Neural cell (in vitro differentiated cells): ENCODE results near the gene KCNIP4. TPM values are rescaled to one million over a fixed set of nuclear protein-coding genes. Genes with fewer than 3 reads are reported as not detected.

Experiments
- H2AFZ ChIP-seq: fragments of 200-600, 300-800 bp; sonication (generic), shearing (Covaris generic); 2 replicates; pipeline ENCODE4 v1.6.0; 2014; ENCODE audit warnings: low read depth, mild to moderate bottlenecking, antibody characterized with exemption, low read length, moderate library complexity
- H3F3A ChIP-seq: fragments of 200-600 bp; shearing (Covaris generic); 2 replicates; pipeline ENCODE4 v1.6.1; 2016; ENCODE audit warnings: mild to moderate bottlenecking, moderate library complexity, mixed read lengths, antibody characterized with exemption, low read length; ENCODE audit not compliant: insufficient read depth, poor library complexity, severe bottlenecking
- H3K27ac ChIP-seq: fragments of 200-600, 300-800 bp; sonication (generic), shearing (Covaris generic); 2 replicates; pipeline ENCODE4 v1.5.1; 2014; ENCODE audit warnings: mild to moderate bottlenecking, low read length, moderate library complexity
- H3K27me3 ChIP-seq: fragments of 300-800, 200-600 bp; sonication (generic), shearing (Covaris generic); 2 replicates; pipeline ENCODE4 v1.6.0; 2014; ENCODE audit warnings: mild to moderate bottlenecking, low read depth, low read length, moderate library complexity; ENCODE audit not compliant: insufficient read depth
- H3K36me3 ChIP-seq: fragments of 300-800, 200-600 bp; sonication (generic), shearing (Covaris generic); 2 replicates; pipeline ENCODE4 v1.5.1; 2014; ENCODE audit warnings: mild to moderate bottlenecking, antibody characterized with exemption, low read length, moderate library complexity; ENCODE audit not compliant: insufficient read depth
- H3K4me2 ChIP-seq: fragments of 300-800, 200-600 bp; sonication (generic), shearing (Covaris generic); 2 replicates; pipeline ENCODE4 v1.6.0; 2014; ENCODE audit warnings: mild to moderate bottlenecking, low read length
- H3K4me3 ChIP-seq: fragments of 300-800, 200-600 bp; sonication (generic), shearing (Covaris generic); 2 replicates; pipeline ENCODE4 v1.5.1; 2014; ENCODE audit warnings: mild to moderate bottlenecking, low read length, moderate library complexity
- H3K79me2 ChIP-seq: fragments of 200-600 bp; shearing (Covaris generic); replicated peaks from 2 replicates; pipeline ENCODE4 v1.6.0; 2014; ENCODE audit warnings: mild to moderate bottlenecking, low read length, moderate library complexity; ENCODE audit not compliant: insufficient read depth
- H3K9ac ChIP-seq: fragments of 300-800, 200-600 bp; sonication (generic), shearing (Covaris generic); 2 replicates; pipeline ENCODE4 v1.6.1; 2016; ENCODE audit warnings: mild to moderate bottlenecking, low read length, mixed read lengths
- H3K9me2 ChIP-seq: fragments of 200-600 bp; shearing (Covaris generic); 2 replicates; pipeline ENCODE4 v1.6.1; 2016; ENCODE audit warnings: mild to moderate bottlenecking, low read length, mixed read lengths; ENCODE audit not compliant: insufficient read depth
- H3K9me3 ChIP-seq: fragments of 200-600, 300-800 bp; sonication (generic), shearing (Covaris generic); 2 replicates; pipeline ENCODE4 v1.6.1; 2016; ENCODE audit warnings: mild to moderate bottlenecking, mixed run types, low read length, moderate library complexity, mixed read lengths
- H4K20me1 ChIP-seq: fragments of 200-600 bp; shearing (Covaris generic); 2 replicates; pipeline ENCODE4 v1.6.1; 2016; ENCODE audit warnings: mild to moderate bottlenecking, mixed run types; ENCODE audit not compliant: insufficient read depth
- CTCF ChIP-seq: fragments of 450-650 bp; IDR thresholded peaks from 2 replicates; pipeline ENCODE4 v1.5.1; 2014; ENCODE audit warnings: antibody characterized with exemption, mild to moderate bottlenecking, moderate library complexity; ENCODE audit not compliant: poor library complexity, severe bottlenecking
- EP300 ChIP-seq: fragments of 450-650 bp; conservative IDR thresholded peaks from 2 replicates; pipeline ENCODE4 v1.6.1; 2014; ENCODE audit warnings: antibody characterized with exemption, mild to moderate bottlenecking, moderate library complexity; ENCODE audit not compliant: poor library complexity, severe bottlenecking
- EZH2 ChIP-seq: fragments of 200-600, 300-800 bp; shearing (Covaris generic), sonication (generic); IDR thresholded peaks from 2 replicates; pipeline ENCODE4 v1.6.1; 2014; ENCODE audit warnings: antibody characterized with exemption, low read length, borderline replicate concordance, mild to moderate bottlenecking; ENCODE audit not compliant: insufficient read depth, poor library complexity, severe bottlenecking
- MXI1 ChIP-seq: fragments of 450-650 bp; conservative IDR thresholded peaks from 2 replicates; pipeline ENCODE4 v1.6.1; 2014; ENCODE audit warnings: antibody characterized with exemption, mild to moderate bottlenecking; ENCODE audit not compliant: poor library complexity, severe bottlenecking
- POLR2AphosphoS5 ChIP-seq: IDR thresholded peaks from 2 replicates; pipeline ENCODE4 v1.6.1; 2012
- RAD21 ChIP-seq: fragments of 450-650 bp; conservative IDR thresholded peaks from 2 replicates; pipeline ENCODE4 v1.6.1; 2014; ENCODE audit warnings: antibody characterized with exemption, mild to moderate bottlenecking, moderate library complexity
- REST ChIP-seq: IDR thresholded peaks from 2 replicates; pipeline ENCODE4 v1.6.1; 2012; ENCODE audit warnings: borderline replicate concordance
- SMC3 ChIP-seq: fragments of 450-650 bp; conservative IDR thresholded peaks from 2 replicates; pipeline ENCODE4 v1.6.1; 2014; ENCODE audit warnings: antibody characterized with exemption, mild to moderate bottlenecking, moderate library complexity; ENCODE audit not compliant: poor library complexity
- TAF1 ChIP-seq: IDR thresholded peaks from 2 replicates; pipeline ENCODE4 v1.6.1; 2012; ENCODE audit warnings: low read depth
- polyA plus RNA-seq: library from polyadenylated mRNA; depleted of rRNA; stranded (reverse); fragments of >200 nt; gene quantifications from 2 replicates; pipeline ENCODE4 v1.2.3, GENCODE V29; 2014

Gene KCNIP4
- polyA plus RNA-seq, 1 donor from 2014 or later = 22.8 TPM

GRCh38 chr4:21413807-21414370 is 534.7 kb downstream of the KCNIP4 start:
- Histone ChIP-seq H3K4me3 (no peak overlapping the region), H3K79me2 (no peaks in the 10 kb centered on the region), H3K9me3 (no peaks in the 10 kb centered on the region), H3K27ac (no peak overlapping the region), H3K9me2 (no peaks in the 10 kb centered on the region), H3F3A (no peaks in the 10 kb centered on the region), H2AFZ (no peak overlapping the region), H4K20me1 (no peaks in the 10 kb centered on the region), H3K9ac (no peak overlapping the region), H3K36me3 (no peaks in the 10 kb centered on the region), H3K27me3 (peaks cover 5% of the 10 kb centered on the region), H3K4me2 (no peak overlapping the region)
- TF ChIP-seq MXI1 (no peak), REST (no peak), POLR2AphosphoS5 (no peak), RAD21 (no peak), SMC3 (no peak), TAF1 (no peak), EZH2 (no peak), EP300 (no peak)

GRCh38 chr4:21411086-21411485 is 537.5 kb downstream of the KCNIP4 start:
- Histone ChIP-seq H3K9me2 (no peaks in the 10 kb centered on the region), H3K4me3 (no peak overlapping the region), H3K36me3 (no peaks in the 10 kb centered on the region), H3K27me3 (peaks cover 3% of the 10 kb centered on the region), H3K9me3 (no peaks in the 10 kb centered on the region), H4K20me1 (no peaks in the 10 kb centered on the region), H3K4me2 (no peak overlapping the region), H2AFZ (no peak overlapping the region), H3F3A (no peaks in the 10 kb centered on the region), H3K27ac (no peak overlapping the region), H3K9ac (no peak overlapping the region), H3K79me2 (no peaks in the 10 kb centered on the region)
- no peak for TF ChIP-seq POLR2AphosphoS5
- no peak for TF ChIP-seq CTCF
- TF ChIP-seq MXI1 = no peak
- TF ChIP-seq EZH2 = no peak
- TF ChIP-seq TAF1 = no peak
- no peak for TF ChIP-seq EP300
- TF ChIP-seq SMC3 = no peak
- TF ChIP-seq RAD21 = no peak
- TF ChIP-seq REST = no peak
